ELR (cell line): Measurements from ENCODE around the gene ENC1.
A peak's percentile ranks its signal among the peaks of the same experiment; 100 is the strongest.

Experiments used
- DNase-seq: peaks from one replicate; pipeline ENCODE4 v3.0.0-alpha.2; 2015; ENCODE audit warnings: low read depth

Gene ENC1

GRCh38 chr5:74608736-74609601, 31.6 kb downstream of the ENC1 start:
- DNase-seq = no peak

GRCh38 chr5:74605759-74606158, 34.8 kb downstream of the ENC1 start:
- no peak for DNase-seq

- DNase-seq = no peak
Observed at GRCh38 chr5:74603376-74603775, 37.2 kb downstream of the ENC1 start.

- DNase-seq = no peak
Observed at GRCh38 chr5:74599148-74599547, 41.4 kb downstream of the ENC1 start.

- no peak for DNase-seq
Observed at GRCh38 chr5:74598731-74599130, 41.8 kb downstream of the ENC1 start.

- no peak for DNase-seq
Observed at GRCh38 chr5:74596927-74597326, 43.6 kb downstream of the ENC1 start.

GRCh38 chr5:74595143-74595925, 45.2 kb downstream of the ENC1 start:
- DNase-seq = peak; percentile 70

- no peak for DNase-seq
Observed at GRCh38 chr5:74594137-74595040, 46.1 kb downstream of the ENC1 start.

GRCh38 chr5:74589204-74590056, 51.1 kb downstream of the ENC1 start:
- DNase-seq = no peak

- DNase-seq = no peak
Observed at GRCh38 chr5:74588415-74588814, 52.1 kb downstream of the ENC1 start.

GRCh38 chr5:74587890-74588289, 52.6 kb downstream of the ENC1 start:
- DNase-seq = no peak

GRCh38 chr5:74587300-74587699, 53.2 kb downstream of the ENC1 start:
- DNase-seq = no peak

- DNase-seq = no peak
Observed at GRCh38 chr5:74586856-74587255, 53.7 kb downstream of the ENC1 start.

GRCh38 chr5:74582853-74583252, 57.7 kb downstream of the ENC1 start:
- DNase-seq = no peak

GRCh38 chr5:74581988-74582365, 58.6 kb downstream of the ENC1 start:
- no peak for DNase-seq

GRCh38 chr5:74580729-74581109, 59.8 kb downstream of the ENC1 start:
- DNase-seq = no peak

- no peak for DNase-seq
Observed at GRCh38 chr5:74579215-74579614, 61.3 kb downstream of the ENC1 start.

- DNase-seq = no peak
Observed at GRCh38 chr5:74578356-74579044, 62.0 kb downstream of the ENC1 start.
